NCI-H226 (cell line): Measurements from ENCODE around the gene BCKDHB.
"Not testable (repeated sequence)": the region's sequence is repeated elsewhere in the genome, so short reads cannot be mapped to it uniquely, and the experiment has no call there.

Experiments
- DNase-seq: peaks from one replicate; pipeline ENCODE4 v3.0.0-alpha.2; 2015

BCKDHB gene

GRCh38 chr6:80106418-80107235 is at the start of gene BCKDHB:
Gene BCKDHB (plus strand): TSS chr6:80106671. CDS start chr6:80106694, 23 bp downstream.
- DNase-seq = peak; percentile 97

GRCh38 chr6:80060774-80061173 is 45.7 kb upstream of the BCKDHB start:
- no peak for DNase-seq

GRCh38 chr6:80068146-80068545 is 38.3 kb upstream of the BCKDHB start:
- not testable (repeated sequence) for DNase-seq

- DNase-seq = not testable (repeated sequence)
Measured at GRCh38 chr6:80070431-80070830, 36.0 kb upstream of the BCKDHB start.

- no peak for DNase-seq
Measured at GRCh38 chr6:80077067-80077466, 29.4 kb upstream of the BCKDHB start.

- DNase-seq = no peak
Measured at GRCh38 chr6:80088637-80089036, 17.8 kb upstream of the BCKDHB start.

GRCh38 chr6:80091506-80091905 is 15.0 kb upstream of the BCKDHB start:
- DNase-seq = no peak

- DNase-seq = no peak
Measured at GRCh38 chr6:80094017-80094416, 12.5 kb upstream of the BCKDHB start.

GRCh38 chr6:80095600-80095999 is 10.9 kb upstream of the BCKDHB start:
- no peak for DNase-seq

GRCh38 chr6:80098392-80098791 is 8.1 kb upstream of the BCKDHB start:
- DNase-seq = no peak

GRCh38 chr6:80104520-80104919 is 2.0 kb upstream of the BCKDHB start:
- no peak for DNase-seq

GRCh38 chr6:80105972-80106417 is 476 bp upstream of the BCKDHB start:
- no peak for DNase-seq

- peak; percentile 50 for DNase-seq
Measured at GRCh38 chr6:80122576-80122975, 16.1 kb downstream of the BCKDHB start.

GRCh38 chr6:80126657-80127345 is 20.3 kb downstream of the BCKDHB start:
- no peak for DNase-seq

GRCh38 chr6:80129485-80129884 is 23.0 kb downstream of the BCKDHB start:
- no peak for DNase-seq

GRCh38 chr6:80133020-80133419 is 26.5 kb downstream of the BCKDHB start:
- DNase-seq = peak; percentile 21

GRCh38 chr6:80134065-80134464 is 27.6 kb downstream of the BCKDHB start:
- no peak for DNase-seq

- no peak for DNase-seq
Measured at GRCh38 chr6:80142586-80142985, 36.1 kb downstream of the BCKDHB start.

GRCh38 chr6:80143419-80143937 is 37.0 kb downstream of the BCKDHB start:
- peak; percentile 83 for DNase-seq

GRCh38 chr6:80144753-80145315 is 38.4 kb downstream of the BCKDHB start:
- DNase-seq = no peak

- DNase-seq = no peak
Measured at GRCh38 chr6:80145509-80145908, 39.0 kb downstream of the BCKDHB start.

- no peak for DNase-seq
Measured at GRCh38 chr6:80145921-80146320, 39.5 kb downstream of the BCKDHB start.

- no peak for DNase-seq
Measured at GRCh38 chr6:80148220-80148619, 41.7 kb downstream of the BCKDHB start.

GRCh38 chr6:80151635-80152034 is 45.2 kb downstream of the BCKDHB start:
- no peak for DNase-seq
